Nephron progenitor cell (in vitro differentiated cells): ENCODE data around the gene TAF1B.
A peak's percentile ranks its signal among the peaks of the same experiment; 100 is the strongest.

Experiments used
- DNase-seq: peaks from one replicate; pipeline ENCODE4 v3.0.0; 2021
- H3K27ac Mint-ChIP-seq: 2 replicates; pipeline ENCODE4 v1.8.0; 2021; ENCODE audit warnings: mild to moderate bottlenecking, moderate library complexity, mixed read lengths
- H3K27me3 Mint-ChIP-seq: 2 replicates; pipeline ENCODE4 v1.8.0; 2021; ENCODE audit warnings: mild to moderate bottlenecking, low read depth, mixed read lengths; ENCODE audit not compliant: poor library complexity
- H3K36me3 Mint-ChIP-seq: 2 replicates; pipeline ENCODE4 v1.8.0; 2021; ENCODE audit warnings: low read depth, mixed read lengths
- H3K4me1 Mint-ChIP-seq: 2 replicates; pipeline ENCODE4 v1.8.0; 2021; ENCODE audit warnings: mixed read lengths
- H3K4me3 Mint-ChIP-seq: 2 replicates; pipeline ENCODE4 v1.8.0; 2021; ENCODE audit warnings: mild to moderate bottlenecking, moderate library complexity, mixed read lengths
- H3K9me3 Mint-ChIP-seq: 2 replicates; pipeline ENCODE4 v1.8.0; 2021; ENCODE audit warnings: mild to moderate bottlenecking, moderate library complexity, mixed read lengths
- CTCF ChIP-seq: fragments of 200-600 bp; sonication (generic); IDR thresholded peaks from 2 replicates; pipeline ENCODE4 v1.5.0; 2021; ENCODE audit warnings: antibody characterized with exemption

TAF1B gene

DNA sequence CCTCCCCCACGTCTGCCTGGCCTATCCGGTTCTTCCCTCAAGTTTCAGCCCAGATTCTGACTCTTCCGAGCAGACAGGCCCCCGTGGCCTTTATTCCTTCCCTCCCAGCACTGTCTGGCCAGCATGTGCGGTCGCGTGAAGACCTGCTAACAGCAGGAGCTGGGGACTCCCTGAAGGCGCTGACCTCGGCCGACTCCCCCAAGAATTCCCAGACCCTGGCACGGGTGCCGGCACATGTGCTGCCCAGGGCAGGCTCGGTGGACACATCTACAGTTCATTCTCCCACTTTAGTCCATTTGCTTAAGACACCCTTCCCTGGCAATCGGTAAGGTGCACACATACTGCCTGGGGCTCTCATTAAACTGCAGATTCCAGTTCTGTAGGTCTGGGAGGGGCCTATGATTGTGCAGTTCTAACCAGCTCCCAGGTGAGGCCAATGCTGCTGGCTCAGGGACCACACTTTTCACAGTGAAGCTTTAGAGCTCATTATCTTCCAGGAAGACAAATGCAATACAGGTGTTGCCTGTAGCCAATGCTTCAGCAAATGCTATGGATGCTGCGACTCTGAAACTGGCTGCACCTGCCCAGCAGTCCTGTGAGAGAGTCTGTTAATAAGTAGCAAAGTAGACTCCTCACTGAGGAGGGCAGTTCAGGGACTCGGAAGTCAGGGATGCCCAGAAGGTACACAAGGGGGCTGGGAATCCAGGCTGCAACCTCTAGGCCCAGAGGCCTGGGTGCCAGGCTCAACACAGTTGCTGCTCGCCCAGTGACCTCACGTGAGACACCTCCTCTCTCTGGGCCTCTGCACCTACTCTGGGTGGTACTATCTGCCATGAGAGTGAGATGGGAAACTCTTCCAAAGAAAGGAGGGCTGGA, 45.4 kb upstream of the TAF1B start:
- Mint-ChIP-seq H3K9me3 (no peaks in the 10 kb centered on the region), H3K4me3 (no peak overlapping the region), H3K27ac (no peak overlapping the region), H3K27me3 (peaks cover 2% of the 10 kb centered on the region), H3K4me1 (peaks cover 61% of the 10 kb centered on the region), H3K36me3 (no peaks in the 10 kb centered on the region)
- no peak for DNase-seq
- no peak for TF ChIP-seq CTCF

DNA sequence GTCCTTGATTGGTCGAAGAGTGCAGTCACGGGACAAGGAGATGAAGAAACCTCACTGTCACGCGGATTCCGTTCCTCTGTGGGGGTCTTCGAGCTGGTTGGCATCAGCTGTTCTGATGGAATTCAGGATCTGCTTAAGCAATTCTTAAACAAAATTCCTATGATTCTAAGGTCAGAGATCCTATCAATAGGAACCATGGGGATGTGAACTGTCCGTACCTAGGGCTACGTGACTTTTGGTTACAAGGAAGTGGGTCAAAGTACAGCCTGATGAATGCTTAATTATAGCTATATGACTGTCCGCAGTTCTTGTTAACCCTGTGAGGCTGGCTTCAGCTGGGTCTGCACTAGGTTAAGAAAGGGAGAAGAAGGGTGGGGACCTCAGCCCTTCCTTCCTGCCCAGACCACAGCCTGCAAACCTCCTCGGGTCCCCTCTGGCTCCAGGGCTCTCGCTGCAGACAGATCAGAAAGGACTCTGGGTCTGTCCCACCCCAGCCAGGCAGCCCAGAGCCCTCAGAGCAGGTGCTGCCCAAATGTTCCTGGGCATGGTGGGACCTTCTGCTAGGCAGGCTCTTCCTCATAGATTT, 44.2 kb upstream of the TAF1B start:
- TF ChIP-seq CTCF: no peak
- peaks cover 56% of the 10 kb centered on the region for H3K4me1 Mint-ChIP-seq

DNA sequence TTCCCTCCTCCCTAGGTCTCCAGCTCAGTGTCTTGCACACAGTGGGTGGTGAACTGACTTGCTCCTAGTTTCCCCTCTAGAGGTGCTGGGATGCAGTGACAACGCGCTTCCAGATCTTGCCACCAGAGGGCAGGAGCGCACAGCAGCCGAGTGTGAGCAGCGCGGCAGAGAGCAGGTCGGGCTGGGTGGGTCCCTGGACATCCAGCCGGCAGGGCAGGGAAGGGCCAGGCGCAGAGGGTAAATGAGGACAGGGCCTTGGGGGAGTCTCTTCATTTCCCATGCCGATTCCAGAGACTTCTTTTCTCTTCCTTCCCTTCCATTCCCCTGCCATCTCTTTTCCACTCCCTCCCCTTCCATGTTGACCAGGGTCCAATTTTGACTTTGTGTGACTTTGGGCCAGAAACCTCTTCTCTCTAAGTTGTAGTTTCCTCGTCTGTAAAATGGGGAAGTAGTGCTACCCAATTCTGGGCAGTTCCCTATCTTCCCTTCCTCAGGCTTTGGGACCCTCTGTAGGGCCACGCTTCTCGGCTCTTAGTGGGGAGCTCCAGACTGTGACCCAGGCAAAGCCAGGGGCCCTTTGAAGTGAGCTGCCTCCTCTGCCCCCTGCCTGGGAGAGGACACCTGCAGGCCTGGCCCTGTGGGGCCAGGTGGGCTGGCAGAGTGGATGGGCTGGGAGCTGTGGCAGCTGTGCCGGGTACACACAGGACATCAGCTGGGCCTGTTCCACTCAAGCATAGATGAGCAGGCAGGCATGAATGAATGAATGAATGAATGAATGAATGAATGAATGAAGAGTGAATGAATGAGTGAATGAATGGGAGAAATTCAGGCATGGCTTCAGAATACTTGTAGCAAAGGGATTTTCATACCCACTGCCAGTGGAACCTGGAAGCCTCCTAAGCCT, 43.3 kb upstream of the TAF1B start:
- H3K4me3 Mint-ChIP-seq: no peak overlapping the region
- peaks cover 57% of the 10 kb centered on the region for H3K4me1 Mint-ChIP-seq
- DNase-seq: peak; percentile 94
- TF ChIP-seq CTCF: peak; percentile 93
- no peaks in the 10 kb centered on the region for H3K36me3 Mint-ChIP-seq
- H3K27ac Mint-ChIP-seq: no peak overlapping the region
- no peaks in the 10 kb centered on the region for H3K9me3 Mint-ChIP-seq
- H3K27me3 Mint-ChIP-seq: peaks cover 5% of the 10 kb centered on the region

More for the DNA sequence above, 44.2 kb upstream of the TAF1B start:
- no peak for DNase-seq
- Mint-ChIP-seq H3K36me3 (no peaks in the 10 kb centered on the region), H3K27me3 (peaks cover 2% of the 10 kb centered on the region), H3K27ac (no peak overlapping the region), H3K4me3 (no peak overlapping the region), H3K9me3 (no peaks in the 10 kb centered on the region)

DNA sequence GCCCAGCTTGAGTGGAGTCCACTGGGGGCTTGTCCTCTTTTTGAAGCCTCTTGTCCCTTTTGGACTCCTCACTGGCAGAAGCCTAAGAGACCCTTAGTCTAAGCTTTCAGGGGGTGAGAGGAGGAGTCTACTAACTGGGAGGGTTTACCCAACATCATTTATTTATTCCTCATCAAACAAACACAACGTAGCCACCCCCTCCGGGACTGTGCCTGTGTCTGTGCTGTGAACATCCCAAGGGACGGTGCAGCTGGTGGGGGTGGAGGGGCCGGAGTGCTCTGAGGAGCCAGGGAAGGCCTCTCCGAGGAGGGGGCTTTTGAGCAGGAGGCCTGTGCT, 42.7 kb upstream of the TAF1B start:
- no peak for TF ChIP-seq CTCF
- Mint-ChIP-seq H3K36me3 (no peaks in the 10 kb centered on the region), H3K4me3 (no peak overlapping the region), H3K4me1 (peaks cover 63% of the 10 kb centered on the region), H3K9me3 (no peaks in the 10 kb centered on the region), H3K27ac (no peak overlapping the region), H3K27me3 (peaks cover 6% of the 10 kb centered on the region)
- no peak for DNase-seq

DNA sequence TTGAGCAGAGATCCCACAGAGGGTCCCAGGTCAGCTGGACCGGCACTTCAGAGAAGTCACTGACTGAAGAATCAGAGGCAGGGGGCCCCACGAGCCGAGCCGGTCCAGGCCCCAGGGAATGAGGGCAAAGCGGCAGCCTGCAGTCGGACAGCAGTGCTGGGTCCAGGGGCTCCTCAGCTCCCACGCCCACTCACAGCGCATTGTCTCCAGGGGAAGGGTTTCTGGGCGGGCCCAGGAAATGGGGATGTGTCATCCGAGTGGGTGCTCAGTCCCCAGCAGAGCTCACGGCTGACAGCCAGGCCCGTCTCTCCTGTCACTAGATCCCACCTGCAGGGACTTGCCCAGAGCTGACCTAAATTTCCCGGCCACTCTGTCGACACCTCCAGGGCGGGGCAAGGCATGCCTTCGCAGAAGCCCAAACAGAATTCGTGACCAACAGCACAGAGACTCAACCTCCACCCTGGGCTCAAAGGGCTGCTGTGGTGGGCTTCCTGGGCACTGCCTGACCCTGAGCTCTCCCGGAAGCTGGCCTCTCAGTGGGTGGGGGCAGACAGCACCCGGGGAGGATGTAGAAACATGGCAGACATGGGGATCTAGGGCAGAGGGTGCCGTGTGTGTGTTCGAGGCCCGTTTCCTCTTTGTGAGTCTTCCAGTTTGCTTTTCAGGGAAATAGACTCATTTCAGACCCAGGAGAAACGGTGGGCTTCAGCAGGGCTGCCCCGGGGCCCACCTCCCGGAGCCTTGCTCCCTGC, 42.1 kb upstream of the TAF1B start:
- no peaks in the 10 kb centered on the region for H3K36me3 Mint-ChIP-seq

More for the DNA sequence above, 42.1 kb upstream of the TAF1B start:
- DNase-seq: no peak
- Mint-ChIP-seq H3K9me3 (no peaks in the 10 kb centered on the region), H3K27ac (peak overlapping the region; percentile 74), H3K27me3 (peaks cover 8% of the 10 kb centered on the region), H3K4me1 (peaks cover 66% of the 10 kb centered on the region), H3K4me3 (no peak overlapping the region)
- TF ChIP-seq CTCF: no peak
